HTERT RPE-1 (cell line): ENCODE measurements around the gene TPD52L1.

Experiments
- in situ Hi-C: fragments of 300-500 bp; cut with MboI; formaldehyde crosslinking; loops from 4 replicates; pipeline ENCODE4 v1.14.3; 2020; ENCODE audit warnings: low sequenced_read_pairs

TPD52L1 gene

DNA sequence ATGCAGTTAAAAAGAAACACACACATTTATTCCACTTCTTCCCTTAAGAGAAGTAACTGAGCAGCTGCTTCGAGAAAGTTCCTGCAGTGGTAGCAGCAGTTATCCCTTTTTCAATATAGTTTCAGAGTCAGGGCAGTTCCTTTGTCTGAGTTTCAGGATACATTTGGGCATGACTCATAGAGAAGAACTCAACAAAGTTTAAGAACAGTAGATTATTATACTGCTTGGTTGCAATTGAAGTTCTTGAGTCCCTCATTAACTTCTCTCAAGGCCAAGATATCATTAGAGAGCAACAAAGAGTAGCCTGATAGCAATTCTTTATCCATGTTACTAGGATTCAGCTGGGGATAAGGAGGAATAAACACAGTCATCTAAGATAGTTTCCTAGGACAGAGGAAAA is 54.4 kb downstream of the TPD52L1 start:
- in situ Hi-C loops = no loop called here

DNA sequence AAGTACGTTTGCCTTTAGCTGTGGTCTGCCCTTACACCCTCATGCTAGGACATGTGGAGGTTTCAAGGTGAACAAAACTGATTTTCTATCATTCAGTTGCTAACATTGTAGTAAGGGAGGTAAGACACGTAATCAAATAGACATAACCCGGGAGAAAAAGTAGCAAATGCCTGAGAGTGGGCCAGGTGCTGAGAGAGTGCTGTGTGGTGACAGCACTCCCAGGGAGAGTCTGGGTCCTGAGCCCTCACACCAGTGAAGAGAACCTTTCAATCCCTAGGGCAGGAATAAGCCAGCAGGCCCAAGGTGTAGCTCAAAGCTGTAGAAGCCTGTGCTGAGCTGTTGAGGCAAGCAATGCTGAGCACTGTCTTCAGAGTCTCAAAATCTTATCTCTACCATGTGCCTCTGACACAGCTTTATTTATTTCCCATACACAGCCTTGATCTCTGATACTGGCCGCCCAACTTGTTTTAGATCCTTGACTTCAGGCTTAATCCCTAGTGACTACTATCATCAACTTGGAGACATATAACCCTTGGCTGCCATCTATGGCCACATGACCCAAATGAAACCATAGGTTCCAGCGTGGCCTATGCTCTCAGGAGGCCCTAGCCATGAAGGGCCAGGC is 55.2 kb downstream of the TPD52L1 start:
- in situ Hi-C loops = no loop called here

DNA sequence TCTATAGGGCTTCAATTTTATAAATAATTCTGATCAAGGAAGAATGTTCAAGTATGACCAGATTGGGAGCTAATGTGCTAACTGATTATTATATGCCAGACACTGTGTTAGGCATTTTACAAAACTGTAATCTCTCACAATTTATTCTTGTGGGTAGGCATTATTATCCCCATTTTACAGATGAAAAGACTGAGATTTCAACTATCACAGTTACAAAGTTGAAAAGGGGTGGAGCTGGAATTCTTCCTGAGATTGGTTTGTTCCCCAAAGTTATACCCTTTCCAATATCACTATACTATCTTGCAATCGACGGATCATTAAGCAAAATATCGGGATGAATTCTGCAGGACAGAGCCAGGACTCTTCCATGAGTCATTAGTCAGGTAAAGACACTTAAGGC is 57.1 kb downstream of the TPD52L1 start:
- in situ Hi-C loops = no loop called here

DNA sequence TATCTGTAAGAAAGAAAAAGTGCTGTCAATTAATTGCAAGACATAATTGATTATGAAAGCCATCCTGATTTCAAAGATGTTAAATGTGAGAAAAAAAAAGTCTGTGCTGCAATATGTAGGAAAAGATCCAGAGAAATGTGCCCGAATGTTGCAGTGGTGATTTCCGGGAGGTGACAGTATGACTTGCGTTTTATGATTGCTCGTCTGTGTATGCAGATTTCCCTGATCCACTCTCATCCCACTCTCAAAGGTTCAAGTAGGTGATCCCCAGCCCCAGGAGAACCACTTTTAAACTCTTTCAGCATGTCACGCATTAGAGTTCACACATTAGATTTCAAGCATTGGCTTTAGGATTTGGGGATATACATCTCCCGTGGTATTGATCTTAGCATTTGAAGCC is 57.8 kb downstream of the TPD52L1 start:
- in situ Hi-C loops = no loop called here

DNA sequence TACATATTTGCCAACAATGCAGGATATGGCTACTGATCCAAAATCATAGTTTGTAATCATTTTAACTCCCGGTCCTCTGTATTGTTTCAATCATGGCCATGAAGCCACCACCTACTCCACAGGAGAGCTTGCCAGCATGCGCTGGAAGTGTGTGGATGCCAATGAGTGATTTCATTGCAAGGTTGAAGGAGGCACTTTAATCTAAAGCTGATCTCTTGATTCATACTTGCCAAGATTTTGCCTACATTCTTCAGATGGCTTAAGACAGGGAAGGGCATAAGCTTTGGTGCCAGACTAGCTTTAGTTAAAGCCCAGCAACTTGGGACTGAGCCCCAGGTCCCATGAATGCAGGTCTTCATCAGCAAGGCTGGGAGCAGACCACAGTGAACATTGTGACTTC is 58.8 kb downstream of the TPD52L1 start:
- in situ Hi-C loops = no loop called here

DNA sequence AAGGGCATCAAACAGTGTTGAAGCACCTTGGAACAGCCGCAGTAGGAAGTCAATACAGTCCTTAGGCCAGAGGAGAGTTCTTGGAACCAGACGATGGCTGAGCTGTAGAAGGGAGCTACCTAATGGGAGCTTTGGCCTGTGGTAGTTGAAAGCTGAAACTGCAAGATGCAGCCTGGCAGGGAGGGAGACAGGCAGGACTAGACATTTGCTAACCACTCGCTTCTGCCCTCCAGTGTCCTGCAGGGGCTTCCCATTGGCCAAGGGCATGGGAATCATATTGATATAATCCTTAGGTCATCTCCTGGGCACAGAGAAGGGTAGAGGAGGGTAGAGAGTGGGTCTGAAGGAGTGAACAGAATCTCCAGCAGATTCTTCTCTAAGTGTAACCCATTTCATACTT is 60.4 kb downstream of the TPD52L1 start:
- in situ Hi-C loops = no loop called here

DNA sequence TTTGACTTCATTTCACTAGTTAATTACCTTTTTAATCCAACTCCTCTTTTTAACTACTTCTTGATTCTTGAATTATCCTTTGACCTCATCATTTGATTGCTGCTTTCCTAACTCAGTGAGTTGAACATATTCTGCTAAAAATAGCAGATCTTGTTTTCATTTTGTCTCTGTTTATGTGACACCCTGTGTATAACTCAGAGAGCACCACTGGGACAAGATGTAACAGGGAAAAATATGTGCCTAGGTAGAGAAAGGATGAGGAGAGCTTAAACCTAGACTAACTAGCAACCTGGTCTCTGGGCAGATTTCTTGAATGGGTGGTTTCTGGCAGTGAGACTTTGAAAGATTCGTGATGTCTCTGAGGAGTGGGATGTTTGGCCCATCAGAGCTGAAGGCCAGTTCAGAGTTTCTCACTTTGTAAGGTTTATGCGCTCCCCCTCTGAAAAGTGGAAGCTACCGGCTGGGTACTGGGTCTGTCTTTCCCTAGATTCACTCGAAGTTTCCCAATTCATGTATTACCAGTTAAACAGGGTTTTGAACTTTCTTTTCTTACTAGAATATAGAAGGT is 61.8 kb downstream of the TPD52L1 start:
- in situ Hi-C loops = no loop called here

DNA sequence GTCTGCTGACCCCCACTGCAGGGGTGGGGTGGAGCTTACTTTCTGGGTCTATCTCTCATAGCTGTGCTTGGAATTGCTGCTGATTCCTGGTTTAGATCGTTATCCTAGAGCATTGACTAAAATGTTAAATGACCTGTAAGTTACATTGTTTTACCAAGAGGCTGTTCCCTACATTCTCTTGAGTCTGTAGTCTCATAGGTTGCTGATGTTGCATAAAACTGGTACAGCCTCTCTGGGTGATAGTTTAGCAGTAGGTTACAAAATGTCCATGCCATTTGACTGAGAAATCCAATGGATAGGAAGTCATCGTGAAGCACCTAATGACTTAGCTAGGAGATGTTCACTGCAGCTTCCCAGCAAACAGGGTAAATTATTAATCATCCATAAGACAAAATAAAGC is 62.4 kb downstream of the TPD52L1 start:
- in situ Hi-C loops = no loop called here

DNA sequence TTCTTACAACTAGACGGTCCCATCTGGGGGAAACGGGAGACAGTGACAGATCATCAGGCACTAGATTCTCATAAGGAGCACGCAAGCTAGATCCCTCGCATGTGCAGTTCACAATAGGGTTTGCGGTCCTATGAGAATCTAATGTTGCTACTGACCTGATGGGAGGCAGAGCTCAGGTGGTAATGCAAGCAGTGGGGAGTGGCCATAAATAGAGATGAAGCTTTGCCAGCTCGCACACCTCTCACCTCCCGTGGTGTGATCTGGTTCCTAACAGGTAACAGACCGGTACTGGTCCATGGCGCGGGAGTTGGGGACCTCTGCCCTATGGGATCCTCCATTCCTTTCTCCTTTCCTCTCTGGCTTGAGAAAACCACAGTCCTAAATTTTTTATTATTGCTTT is 63.8 kb downstream of the TPD52L1 start:
- in situ Hi-C loops = no loop called here

DNA sequence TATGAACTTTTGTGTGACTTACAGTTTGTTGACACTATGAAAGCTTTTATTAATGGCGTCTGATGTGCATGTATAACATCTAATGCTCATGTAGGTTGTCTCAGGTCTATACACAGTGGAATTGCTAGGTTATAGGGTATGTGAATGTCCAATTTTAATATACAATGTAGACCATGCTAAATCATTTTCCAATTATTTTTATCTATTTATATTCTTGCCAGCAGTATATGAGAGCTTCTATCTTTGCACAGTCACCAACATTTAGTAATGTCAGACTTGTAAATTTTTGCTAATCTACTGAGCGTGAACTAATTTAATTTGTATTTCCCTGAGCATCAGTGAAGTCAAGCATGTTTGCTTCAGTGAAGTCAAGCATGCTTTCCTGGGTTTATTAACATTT is 64.4 kb downstream of the TPD52L1 start:
- in situ Hi-C loops = no loop called here

DNA sequence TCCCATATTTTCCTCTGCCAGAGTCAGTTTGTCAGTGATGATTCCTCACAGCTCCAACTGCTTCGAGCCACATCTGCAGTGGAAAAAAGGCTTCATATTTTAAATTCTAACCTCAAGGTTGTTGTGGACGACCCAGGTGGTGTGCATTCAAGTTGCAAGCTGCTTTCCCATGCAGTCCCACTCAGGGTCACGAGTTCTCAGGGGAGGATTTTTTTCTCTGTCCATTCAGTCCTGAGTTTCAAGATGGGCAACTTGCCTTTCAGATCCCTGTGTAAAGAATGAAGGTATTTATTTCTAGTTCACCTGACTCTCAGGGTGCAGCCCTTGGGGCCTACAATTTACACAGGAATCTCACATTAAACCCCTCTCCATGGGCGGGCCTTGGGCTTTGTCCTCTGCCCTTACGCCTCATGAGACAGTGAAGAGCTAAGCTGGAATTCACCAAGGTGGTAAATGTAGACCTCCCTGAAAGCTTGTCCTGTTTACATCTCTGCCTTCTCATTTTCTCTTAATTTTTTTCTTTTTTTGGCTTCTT is 65.9 kb downstream of the TPD52L1 start:
- in situ Hi-C loops = no loop called here

DNA sequence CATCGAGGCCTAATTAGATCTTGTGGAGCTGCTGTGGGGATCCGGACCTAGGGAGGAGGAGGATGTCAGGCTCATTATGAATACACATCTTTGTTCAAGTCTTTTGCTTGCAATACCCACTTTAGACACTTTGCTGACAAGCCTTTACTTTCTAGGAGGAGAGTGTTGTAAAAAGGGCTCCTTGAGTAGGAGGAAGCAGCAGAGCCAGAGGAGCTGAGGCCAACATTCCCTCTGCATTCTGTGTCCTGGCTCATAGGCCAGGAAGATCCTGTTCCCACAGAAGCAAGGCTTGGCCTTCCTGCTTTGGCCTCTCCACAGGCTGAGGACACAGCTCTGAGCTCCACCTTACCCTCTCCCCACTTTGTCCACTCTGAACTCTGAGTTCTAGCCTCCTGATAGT is 67.1 kb downstream of the TPD52L1 start:
- in situ Hi-C loops = no loop called here

DNA sequence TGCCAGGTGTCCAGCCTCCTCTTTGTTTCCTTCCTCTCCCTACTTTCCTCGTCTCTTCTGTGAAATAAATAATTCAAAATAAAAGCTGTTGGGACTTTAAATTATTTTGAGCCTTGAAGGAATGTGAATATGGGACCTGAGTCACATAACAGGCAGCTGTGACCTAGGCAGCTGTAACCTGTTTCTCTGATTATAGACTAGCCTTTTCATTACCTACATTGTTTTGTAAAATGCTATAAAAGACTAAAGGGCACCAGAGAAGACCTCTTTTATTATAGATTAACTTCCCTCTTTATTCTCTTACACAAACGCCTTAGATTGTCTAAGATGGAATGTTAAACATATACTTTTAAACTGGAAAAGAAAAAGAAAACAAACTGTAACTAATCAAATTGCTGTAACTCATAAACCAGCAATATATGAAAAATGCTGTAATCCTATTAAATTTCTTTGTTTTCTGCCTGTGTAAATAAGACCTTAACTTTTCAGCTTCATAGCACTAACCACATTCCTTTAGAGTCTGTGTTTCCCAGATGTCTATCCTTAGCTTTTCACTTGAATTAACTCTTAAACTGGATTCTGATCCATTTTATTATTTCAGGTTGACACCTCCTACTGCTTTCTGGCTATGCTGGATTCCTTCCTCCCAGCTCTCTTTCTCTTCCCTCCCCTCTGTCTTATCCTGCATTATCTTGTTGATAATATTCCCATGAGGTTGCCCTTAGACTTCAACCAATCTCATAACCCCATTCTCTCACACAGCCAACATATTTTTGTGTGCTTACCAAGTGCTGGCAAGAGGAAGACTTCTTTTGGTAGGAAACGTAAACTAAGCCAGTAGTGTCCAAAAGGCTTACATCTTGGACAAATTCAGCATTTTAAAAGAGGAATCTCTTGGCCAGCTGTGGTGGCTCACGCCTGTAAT is 69.2 kb downstream of the TPD52L1 start:
- in situ Hi-C loops = no loop called here

DNA sequence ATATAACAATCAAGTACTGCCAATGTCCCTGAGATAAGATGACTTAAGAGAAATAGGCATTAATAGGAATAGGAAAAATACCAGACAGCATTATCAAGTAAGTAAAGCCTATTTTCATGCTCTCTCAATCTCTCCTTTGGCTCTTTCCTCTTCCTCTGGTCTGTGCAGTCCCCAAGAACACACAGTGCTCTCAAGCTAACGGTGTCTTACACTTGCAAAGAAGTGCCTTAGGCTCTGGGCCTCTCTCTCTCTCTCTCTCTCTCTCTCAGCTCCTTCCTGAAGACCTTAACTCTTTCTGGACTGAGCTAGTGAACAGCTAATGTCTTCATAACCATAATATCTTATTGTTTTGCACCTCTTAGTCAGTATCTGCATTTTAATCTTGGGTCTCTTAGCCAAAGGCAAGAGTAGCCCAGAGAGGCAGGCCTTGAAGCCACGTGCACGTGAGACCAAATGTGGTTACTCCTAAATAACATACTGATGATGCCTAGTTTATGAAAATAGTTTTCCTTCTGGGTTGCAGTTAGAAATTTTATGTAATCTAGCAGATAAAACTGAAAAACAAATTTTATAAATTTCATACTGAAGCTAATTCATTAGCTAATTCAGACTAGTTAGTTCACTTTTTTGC is 70.8 kb downstream of the TPD52L1 start:
- in situ Hi-C loops = no loop called here

DNA sequence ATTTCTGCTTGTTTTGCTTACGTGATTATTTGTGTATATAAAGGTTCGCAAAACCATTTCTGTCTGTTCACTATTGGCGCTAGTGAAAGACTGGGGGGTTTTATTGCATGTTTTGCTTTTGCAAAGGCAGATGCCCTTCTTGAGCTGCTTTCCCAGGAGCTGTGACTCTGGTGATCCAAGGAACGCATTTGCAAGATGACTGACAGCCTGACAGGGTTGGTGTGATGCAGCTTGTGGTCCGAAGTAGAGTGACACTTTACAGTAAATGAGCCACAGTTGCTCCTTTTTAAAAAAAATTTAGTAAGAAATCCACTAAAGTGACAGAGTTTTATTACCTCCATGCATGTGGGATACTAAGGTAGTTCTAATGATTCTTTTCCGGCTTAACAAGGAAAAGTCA is 73.7 kb downstream of the TPD52L1 start:
- in situ Hi-C loops = no loop called here

DNA sequence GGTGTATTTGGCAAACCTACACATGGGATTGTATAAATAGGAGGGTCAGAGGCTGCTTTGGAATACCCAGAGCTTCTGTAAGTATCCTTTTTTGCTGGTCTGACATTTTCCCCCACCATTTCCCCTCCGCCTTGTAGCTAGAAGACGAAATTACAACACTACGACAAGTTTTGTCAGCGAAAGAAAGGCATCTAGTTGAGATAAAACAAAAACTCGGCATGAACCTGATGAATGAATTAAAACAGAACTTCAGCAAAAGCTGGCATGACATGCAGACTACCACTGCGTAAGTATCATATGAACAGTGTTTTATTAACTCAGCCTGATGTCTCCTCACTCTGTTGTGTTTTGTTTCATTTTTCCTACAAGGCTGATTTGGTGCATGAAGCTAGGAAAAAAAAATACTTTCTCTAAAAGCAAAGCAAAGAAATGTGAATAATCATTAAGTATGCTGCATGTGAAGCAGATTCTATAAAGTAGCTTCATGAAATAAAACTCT is 75.5 kb downstream of the TPD52L1 start:
- in situ Hi-C loops = no loop called here

DNA sequence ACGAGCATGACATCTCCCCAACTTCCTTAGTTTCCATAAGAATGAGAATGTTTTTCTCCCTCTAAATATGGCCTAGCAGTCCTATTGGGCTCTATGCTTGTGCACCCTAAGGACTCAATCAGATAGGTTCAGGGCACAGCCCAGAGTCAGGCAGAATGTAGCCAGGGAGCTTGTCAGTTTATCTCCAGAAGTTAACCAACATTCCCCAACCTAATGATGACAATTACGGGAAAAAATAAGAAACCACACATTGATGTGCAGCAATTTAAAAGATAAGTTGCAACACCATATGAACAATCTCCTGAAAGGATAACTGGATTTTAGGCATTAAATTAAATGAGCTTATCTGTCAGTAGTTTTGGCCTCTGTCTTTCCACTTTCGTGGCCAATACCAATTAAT is 77.1 kb downstream of the TPD52L1 start:
- in situ Hi-C loops = no loop called here

DNA sequence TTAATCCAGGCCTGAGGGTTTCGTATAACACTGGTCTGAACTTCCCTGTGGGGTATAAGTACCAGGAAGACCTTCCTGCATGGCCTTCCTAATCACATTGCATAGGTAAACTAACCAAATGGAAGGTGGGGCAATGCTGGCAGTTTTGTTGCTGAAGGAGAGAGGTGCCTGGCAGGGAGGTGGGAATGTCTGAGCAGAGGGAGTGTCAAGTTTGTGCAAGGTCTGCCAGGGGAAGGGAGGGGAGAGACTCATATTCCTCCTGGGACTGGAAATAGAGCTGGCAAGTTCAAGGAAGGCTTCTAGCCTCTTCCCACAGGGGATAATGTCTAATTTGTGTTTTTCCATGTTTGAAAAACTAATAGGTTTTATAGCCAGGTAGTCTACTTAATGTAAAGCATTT is 77.6 kb downstream of the TPD52L1 start:
- in situ Hi-C loops = no loop called here

DNA sequence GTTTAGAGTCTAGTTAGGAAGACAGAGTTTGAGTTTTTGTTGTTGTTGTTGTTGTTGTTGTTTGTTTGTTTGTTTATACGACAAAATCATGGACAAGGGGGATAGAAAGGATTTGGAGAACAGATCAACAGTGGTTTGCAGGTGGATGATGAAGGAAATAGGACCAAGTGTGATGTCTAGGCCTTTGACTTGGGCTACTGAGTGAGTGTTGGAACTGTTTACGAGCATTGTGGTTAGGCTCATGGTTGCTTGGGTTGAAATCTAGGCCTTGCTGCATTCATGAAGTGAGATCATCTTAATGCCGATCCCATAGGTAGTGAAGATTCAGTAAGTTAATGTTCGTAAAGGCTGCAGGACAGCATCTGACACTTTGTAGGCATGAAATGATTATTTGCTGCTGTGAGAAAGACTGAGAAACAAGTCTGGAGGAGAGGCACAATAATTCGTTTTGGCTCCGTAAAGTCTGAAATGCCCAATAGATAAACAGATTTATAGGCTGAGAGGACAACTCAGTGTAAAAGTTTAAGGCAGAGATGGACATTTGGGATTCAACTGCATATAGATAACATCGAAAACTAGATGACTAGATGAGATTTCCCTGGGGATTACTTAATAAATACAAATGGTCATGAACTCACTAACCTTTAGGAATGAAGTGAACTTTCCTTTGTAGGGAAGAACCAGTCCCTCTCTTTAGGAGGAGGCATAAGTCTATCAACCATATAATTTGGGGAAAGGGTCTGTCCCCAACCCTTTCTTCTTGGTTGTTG is 78.2 kb downstream of the TPD52L1 start:
- in situ Hi-C loops = no loop called here

DNA sequence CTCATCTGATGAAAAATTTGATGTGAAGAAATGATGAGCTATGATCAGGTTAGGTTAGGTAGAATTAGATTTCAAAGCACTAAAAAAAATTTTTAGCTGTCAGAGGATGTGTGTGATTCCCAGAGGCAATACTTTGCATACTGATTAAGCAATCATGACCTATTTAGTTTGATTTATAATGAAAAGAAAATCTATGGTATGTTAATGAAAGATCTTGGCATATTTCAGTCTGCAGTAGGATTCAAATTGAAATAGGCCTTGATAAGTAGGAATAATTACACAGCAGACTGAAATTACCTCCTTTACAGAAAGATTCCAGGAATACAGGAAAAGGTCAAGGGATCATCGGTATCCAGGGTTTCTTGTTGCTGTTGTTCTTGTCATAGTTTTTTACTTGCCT is 78.9 kb downstream of the TPD52L1 start:
- in situ Hi-C loops = no loop called here

DNA sequence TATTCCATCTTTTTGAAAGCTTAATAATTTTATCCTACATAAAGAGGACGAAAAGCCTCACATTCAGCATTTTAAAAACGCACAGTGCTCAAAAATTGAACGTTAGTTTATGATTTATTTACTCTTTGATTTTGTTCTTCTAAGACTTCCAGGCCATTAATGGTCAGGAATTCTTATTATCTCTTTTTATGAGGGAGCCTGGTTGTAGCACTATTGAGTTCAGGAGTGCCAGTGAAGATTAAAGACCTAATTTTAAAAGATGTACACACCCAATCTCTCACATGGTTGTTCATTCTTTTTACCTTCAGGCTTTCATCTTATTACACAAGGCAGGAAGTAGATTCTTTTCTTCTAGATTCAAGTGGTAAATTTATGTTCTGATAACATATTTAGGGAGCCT is 79.6 kb downstream of the TPD52L1 start:
- in situ Hi-C loops = no loop called here
